Measurements from ENCODE around the gene MT3.
"Not testable (repeated sequence)": the region's sequence is repeated elsewhere in the genome, so short reads cannot be mapped to it uniquely, and the experiment has no call there.

MT3 gene

DNA sequence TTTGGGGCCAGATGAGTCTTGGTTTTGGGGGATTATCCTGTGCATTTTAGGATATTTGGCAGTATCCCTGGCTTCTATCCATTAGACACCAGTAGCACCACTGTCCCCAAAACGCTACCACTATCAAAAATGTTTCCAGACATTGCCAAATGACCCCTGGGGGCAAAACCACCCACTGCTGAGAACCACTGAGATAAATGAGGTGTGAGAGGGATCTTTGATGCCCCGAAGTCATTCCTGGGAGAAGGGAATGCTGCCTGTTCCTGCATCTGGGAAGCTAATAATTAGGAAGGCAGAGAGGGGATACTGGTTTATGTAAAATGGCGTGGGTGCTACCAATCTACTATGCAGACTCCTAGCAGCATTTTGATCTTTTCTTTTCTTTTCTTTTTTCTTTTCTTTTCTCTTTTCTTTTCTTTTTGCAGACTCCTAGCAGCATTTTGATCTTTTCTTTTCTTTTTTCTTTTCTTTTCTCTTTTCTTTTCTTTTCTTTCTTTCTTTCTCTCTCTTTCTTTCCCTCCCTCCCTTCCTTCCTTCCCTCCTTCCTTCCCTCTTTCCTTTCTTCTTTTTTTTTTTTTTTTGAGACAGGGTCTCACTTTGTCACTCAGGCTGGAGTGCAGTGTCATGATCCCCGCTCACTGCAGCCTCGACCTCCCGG is 8.8 kb upstream of the MT3 start:
- no peak for DNase-seq

DNA sequence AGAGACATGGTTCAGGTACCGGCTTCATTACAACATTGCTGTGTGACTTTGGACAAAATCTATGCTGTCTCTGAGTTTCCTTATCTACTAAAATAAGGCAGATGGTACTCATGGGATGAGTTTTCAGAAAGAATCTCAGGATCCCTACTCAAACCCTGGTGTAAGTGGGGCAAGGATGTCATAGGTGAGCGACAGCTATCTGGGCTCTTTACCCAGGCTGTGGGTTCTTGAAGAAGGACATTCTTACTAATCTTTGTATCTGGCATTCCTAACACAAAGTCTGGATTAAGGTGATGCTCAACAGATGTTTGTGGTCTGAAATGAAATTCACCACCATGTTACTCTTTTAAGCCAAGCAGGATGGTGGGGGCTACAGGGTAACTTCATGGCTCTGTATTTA is 6.4 kb upstream of the MT3 start:
- not testable (repeated sequence) for DNase-seq

DNA sequence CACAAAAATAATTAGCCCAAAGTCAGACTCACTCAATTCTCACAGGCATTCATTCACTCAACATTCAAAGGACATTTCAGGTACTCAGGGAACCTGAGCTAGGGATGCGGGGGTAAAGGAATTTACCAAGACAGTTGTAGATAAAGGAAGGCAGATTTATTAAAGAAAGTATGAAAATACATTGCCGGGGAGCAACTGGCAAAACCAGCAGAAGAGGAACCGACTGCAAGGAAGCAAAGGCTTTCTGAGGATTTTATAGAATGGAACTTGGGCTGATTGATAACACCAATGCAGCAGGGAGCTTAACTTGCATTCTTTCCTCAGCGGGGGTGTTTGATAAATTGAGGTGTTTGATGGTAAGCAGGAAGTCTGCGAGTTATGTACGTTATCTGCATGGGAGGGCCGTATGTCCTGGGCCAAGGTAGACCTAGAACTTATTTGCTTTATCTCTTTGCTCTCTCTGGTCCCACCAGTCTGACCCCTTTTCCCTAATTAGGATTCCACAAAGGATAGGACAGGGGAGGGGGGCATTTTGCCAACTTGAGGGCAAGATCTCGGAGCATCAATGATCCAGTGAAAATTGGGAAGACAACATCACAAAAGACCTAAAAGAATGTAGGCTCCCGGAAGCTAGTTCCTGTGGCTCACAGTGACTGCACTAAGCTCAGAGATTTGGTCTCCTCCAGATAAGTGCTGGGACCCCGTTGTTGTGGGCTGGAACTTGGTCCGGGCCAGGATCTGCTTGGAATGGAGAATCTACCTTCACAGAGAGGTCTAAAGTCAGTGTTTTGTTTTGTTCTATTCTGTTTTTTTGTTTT is 5.8 kb upstream of the MT3 start:
- DNase-seq = no peak

DNA sequence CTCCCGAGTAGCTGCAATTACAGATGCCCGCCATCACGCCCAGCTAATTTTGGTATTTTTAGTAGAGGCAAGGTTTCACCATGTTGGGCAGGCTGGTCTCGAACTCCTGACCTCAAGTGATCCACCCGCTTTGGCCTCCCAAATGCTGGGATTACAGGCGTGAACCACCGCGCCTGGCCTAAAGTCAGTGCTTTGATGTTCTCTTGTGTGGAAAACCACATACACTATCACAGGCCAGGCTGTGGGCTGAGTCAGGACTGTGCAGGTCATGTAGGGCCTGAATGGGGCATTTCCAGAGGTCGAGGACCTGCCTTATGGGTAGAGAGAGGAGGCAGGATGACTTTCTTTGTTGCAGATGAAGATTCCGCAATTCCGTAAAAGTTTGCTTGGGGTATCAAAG is 5.1 kb upstream of the MT3 start:
- no peak for DNase-seq

DNA sequence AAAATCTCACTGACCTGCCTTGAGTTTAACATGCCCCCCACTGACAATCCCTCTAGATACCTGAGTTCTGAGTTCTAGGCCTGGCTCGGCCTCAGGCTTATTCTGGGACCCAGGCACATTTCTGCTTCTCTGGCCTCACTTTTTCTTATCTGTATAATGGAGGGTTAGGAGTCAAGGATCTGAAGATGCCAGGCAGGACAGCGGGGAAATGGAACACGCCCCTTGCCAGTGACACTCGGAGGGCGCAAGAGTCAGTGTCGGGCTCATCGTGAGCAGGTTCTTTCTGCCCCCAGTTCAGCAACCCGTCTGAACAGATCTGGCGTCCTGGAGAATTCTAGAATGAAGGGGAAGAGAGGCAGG is 567 bp upstream of the MT3 start:
- DNase-seq = no peak

DNA sequence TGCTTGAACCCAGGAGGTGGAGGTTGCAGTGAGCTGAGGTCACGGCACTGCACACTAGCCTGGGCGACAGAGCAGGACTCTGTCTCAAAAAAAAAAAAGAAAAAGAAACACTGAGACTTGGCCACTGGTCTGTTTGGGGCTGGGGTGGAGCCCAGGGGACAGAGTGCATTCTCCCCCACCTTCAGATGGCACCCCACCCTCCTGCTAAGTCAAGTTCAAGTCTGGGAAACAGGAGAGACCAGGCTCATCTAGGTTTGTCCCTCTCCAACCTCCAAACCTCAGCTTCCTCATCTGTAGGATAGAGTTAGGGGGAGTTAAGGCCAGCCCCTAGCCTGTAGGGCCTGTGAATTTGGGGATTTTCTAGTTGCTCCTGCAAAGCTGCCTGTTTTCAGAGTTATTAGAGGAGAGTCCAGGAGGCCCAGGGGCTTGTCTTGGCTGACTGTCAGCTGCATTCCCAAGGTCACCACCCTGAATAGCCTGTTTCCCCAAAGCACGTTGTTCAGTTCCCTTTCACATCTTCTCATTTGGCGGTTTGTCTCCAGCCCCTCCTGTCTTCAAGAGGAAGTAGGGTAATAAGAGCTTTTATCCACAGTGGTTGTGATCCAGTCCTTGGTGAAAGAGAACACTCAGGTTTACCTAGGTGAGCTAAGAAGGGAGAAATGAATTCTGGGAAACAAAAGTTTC is 2.2 kb downstream of the MT3 start:
- no peak for DNase-seq

DNA sequence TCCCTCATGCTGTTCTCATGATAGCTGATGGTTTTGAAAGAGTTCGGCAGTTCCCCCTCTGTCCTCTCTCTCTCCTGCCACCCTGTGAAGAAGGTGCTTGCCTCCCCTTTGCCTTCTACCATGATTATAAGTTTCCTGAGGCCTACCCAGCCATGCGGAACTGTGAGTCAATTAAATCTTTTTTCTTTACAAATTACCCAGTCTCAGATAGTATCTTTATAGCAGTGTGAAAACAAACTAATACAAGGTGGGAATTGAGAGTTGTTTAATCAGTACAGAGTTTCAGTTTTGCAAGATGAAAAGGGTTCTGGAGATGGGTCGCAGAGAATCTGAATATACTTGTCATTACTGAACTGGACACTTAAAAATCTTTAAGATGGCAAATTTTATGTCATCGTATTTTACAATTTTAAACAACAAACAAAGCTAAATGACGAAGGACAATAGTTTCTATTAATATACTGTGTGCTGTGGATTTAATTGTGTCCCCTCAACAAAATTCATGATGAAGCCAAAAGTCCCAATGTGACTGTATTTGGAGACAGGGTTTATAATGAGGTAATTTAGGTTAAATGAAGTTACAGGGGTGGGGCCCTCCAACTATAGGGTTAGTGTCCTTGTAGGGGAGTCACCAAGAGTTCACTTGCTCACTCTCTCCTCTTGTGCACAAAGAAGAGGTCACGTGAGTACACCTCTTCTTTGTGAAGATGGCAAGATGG is 4.4 kb downstream of the MT3 start:
- no peak for DNase-seq

DNA sequence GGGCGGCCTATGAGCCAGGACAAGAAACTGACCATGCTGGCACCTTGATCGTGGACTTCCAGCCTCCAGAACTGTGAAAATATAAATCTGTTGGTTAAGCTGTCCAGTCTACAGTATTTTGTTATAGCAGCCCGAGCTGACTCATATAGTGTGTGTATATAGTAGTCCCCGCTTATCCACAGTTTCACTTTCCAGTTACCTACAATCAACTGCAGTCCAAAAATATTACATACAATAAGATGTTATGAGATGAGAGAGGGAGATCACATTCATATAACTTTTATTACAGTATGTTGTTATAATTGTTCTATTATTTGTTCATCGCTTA is 4.9 kb downstream of the MT3 start:
- DNase-seq = no peak

DNA sequence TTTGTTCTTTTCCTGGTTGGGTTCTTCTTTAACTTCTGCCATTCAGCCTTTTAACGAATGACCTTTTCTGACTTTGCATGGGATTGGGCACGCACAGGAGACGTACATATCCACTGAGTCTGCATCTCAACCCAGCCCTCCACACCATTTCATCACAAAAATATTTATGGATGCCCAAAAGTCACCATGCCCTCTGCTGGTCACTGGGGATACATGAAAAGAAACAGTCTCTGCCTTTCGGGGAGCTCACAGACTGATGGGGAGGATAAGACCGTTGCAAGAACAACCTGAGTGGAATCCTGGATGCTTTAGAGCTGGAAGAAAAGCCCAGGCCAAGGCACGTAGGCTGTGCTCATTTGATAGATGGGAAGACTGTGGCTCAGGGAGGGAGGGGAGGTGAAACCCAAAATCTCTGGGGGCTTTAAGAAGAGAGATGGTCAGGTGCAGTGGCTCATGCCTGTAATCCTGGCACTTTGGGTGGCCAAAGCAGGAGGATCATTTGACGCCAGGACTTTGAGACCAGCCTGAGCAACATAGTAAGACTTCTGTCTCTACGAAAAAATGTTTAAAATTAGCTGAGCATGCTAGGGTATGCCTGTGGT is 11.2 kb downstream of the MT3 start:
- DNase-seq = no peak

DNA sequence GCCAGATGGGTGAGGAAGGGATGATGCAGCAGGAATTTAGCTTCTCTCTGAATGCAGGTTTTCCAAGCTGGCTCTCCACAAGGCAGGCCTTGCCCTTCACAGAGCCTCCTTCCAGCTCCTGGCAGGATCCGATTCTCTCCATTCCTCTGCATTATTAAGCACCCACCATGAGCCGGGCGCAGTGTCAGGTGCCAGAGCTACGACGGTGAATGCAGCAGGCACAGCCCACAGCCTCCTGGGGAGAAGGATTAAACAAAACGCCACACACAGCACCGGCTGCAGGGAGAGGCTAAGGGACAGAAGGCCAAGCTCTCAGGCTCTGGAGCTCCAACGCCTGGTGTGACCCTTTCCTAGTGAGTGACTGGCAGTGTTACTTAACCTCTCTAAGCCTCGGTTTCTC is 12.0 kb downstream of the MT3 start:
- no peak for DNase-seq

DNA sequence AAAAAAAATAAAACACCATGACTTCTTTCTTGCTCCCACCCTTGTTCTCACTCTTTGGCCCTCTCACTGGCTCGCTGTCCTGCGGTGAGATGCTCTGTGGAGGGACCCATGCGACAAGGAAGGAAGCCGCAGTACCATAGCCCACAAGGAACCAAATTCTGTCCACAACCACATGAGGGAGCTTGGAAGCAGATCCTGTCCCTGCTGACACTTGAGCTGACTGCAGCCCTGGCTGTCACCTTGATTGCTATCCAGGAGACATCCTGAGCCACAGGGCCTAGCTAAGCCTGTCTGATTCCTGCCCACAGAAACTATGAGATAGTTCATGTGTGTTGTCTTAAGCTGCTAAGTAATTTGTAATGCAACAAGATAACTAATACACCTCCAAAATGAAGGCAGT is 14.3 kb downstream of the MT3 start:
- DNase-seq = no peak

DNA sequence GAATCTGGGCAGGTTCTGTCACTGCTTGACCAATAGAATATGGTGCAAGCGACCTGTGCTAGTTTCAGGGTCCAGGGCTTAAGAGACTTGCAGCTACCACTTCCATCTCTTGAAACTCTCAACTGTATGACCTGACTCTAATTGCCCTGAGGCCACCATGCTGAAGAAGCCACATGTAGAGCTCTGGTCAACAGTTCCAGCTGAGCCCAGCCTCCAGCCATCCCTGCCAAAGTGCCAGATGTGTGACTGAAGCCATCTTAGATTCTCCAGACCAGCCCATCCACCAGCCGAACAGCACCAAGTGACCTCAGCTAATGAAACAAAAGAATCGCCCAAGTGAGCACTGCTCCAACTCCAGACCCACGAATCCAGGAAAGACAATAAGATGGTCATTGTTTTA is 15.6 kb downstream of the MT3 start:
- DNase-seq = no peak

DNA sequence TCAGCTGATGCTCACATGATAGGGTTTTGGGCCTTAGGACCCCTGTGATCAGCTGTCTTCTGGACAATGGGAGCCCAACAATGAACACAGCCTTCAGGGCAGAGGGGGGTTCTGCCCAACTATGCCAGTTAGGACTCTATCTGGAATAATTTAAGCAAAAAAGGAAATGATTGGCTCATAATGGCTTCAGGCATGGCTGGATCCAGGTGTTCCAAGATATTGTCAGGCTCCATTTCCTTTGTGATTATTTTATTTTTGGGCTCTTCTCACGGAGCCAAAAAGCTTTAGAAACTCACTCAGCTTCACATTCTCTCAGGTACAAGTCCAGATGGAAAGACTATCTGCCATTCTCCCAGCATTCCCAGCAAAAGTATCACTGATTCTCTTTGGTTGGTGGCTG is 16.1 kb downstream of the MT3 start:
- DNase-seq = no peak

DNA sequence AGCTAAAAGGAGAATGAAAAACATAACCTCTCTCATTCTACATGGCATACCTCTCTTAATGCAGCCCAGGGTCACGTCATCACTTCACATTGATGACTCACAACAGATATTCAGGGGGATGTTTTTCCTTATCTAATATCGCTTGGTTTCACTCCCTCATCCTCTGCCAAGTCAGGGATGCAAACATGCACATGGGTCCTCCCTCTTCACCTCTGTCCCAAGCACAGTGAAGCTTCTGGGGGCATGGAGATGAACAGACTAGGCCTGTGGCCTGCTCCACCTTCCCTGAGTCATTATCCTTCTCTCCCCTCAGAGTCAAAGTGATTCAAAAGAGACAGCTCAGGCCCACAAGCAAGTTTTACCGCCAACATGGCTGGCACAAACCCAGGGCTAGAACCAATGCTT is 16.7 kb downstream of the MT3 start:
- DNase-seq = no peak

DNA sequence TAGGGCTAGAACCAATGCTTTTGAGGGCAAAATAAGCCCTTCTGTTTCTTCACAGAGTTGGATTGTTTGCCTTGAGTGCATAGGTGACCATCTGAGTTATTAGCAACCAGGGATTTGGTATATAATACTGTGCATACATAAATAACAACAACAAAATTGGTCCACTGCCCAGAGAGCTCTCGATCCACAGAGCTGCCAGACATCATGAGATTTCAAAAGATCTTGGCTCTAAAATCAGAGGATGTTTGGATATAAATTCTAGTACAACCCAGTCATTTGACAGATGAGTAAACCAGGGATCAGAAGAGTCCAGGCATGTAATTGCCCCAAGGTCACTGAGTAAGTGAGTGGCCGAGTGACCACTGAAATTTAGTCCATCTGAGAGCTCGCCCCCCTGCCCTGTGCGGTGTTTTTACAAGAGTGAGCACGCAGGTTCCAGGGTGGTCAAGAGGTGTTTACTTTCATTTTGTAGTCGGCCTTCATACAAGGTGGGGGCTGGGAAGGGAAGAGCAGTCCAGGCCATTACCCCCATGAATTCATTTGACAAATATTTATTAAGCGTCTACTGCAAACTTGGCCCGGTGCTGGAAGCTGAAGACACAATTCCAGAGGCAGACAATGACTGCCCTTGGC is 17.3 kb downstream of the MT3 start:
- DNase-seq = no peak

DNA sequence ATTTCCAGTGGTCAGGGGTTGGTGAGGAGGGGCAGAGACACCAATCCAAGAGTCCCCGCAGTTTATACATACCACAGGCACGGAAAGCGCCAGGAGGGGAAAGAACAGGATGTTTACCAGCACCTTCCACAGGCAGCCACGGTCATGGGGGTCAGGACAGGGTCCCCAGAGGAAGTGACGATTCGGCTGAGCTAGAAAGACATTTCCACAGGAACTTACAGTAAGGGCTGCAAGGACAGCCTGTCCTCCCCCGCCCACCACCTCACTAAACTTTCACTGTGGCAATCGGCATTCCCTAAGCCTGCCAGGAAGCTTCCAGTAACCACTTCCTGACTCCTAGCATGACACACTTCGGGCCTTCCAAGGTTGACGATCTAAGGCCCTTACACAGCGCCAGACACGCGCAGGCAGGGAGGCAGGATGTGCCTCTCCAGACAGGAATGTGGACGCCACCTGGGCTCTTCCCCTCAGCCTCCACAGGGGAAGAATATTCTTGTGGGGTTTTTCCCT is 17.8 kb downstream of the MT3 start:
- no peak for DNase-seq

DNA sequence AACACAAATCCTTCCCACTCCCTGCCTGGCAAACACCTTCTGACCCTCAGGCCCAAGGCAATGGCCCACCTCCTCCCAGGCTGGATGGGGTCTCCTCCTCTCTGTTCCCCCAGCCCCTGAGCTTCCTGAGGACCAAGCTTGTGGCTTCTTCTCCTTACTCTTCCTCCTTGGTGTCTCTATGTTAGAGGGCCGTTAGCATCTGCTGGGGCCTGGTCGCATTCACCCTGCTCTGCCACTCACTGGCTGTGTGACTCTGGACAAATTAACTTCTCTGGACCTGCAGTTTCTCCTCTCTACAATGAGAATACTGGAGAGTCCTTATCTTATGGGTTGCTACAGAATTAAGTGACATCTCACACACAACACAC is 18.3 kb downstream of the MT3 start:
- no peak for DNase-seq

DNA sequence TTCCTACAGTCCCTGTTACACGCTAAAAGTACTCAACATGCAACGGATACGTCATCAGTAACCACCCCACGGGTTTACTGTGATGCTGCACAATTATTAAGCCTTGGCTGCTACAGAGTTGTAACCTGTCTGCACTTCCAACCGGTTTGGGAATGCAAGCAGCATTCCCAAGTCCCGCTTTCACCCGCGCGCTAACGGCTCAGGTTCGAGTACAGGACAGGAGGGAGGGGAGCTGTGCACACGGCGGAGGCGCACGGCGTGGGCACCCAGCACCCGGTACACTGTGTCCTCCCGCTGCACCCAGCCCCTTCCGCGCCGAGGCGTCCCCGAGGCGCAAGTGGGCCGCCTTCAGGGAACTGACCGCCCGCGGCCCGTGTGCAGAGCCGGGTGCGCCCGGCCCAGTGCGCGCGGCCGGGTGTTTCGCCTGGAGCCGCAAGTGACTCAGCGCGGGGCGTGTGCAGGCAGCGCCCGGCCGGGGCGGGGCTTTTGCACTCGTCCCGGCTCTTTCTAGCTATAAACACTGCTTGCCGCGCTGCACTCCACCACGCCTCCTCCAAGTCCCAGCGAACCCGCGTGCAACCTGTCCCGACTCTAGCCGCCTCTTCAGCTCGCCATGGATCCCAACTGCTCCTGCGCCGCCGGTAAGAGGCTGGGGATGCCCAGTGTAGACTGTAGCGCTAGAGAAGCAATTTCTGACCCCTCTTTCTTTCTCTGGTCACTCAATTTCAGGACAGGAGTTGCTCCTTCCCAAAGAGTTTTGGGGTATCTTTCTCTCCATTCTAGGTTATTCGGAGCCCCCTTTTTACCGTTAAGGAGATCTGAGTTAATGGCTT is 18.9 kb downstream of the MT3 start, which contains the start of gene MT2A:
TSS of gene MT2A (plus strand) at position 542 of the 833 bp plus-strand sequence. CDS start at position 614, 72 bp downstream.
- DNase-seq = peak; percentile 83

DNA sequence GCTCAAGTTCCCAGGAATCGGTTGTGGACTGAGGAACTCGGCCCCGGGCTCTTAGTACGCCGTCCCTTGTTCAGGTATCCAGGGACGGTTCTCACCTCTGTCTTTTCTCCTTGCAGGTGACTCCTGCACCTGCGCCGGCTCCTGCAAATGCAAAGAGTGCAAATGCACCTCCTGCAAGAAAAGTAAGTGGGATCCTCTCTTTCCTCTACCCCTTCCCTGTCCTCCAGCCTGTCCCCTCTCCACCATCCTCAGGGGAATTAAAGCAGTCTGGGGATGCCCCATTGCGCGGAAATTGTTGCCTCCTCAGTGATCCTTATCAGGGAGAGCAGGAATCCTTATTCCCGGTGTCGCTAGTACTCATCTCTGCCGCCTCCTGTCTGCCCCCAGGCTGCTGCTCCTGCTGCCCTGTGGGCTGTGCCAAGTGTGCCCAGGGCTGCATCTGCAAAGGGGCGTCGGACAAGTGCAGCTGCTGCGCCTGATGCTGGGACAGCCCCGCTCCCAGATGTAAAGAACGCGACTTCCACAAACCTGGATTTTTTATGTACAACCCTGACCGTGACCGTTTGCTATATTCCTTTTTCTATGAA is 19.6 kb downstream of the MT3 start:
- no peak for DNase-seq

DNA sequence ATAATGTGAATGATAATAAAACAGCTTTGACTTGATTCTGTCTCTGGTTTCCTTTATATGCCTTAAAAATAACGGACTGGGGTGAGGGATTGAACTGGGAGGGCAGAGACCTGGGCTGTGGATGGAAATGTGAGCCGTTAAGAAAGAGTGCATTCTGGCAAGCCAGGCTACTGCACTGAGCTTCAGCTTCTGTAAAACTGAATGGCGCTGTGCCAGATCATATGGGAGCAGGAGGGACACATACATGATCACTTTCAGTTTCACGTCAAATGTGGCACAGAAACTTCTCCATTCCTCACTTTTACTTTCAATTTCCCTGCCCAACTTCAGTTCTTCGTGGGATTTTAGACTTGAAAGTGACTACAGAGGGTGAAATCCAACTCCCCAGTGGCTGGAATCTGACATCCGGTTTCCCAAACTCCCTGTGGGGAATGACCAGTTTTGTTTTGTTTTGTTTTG is 20.2 kb downstream of the MT3 start:
- peak; percentile 51 for DNase-seq

DNA sequence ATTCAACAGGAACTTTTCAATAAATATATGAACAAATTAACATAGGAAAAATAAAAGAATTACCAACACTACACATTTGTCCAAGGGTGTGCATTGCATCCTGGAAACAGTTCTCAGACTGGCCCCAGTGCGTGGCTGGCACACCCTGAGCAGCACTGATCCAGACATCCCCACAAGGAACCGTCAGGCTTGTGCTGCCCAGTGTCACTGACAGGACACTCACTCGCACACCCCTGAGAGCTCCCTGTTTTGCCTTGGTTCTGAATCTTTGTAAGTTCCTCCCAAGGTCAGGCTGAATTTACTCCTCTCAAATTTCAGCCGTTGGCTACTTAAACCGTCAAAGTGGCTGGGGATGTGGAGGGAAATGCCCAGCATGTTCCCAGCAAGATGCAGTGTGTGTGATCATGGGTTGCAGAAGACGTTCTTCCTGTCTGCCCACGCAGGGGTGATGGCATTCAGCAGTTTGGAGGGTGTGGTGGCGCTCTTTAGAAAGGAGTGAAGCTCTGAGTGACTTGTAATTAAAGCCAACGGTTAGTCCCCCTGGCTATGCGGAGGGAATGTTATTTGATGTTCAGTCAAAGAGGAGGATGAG is 20.8 kb downstream of the MT3 start:
- peak; percentile 66 for DNase-seq

Measured in activated CD4-positive, CD25-positive, alpha-beta regulatory T cell treated with anti-CD3 and anti-CD28 coated beads, Interleukin-2, amount 50 U/mL, for 72 hours (primary cell).